ENCODE data around the gene TLCD2.
"Not testable (repeated sequence)": the region's sequence is repeated elsewhere in the genome, so short reads cannot be mapped to it uniquely, and the experiment has no call there.

TLCD2 gene

DNA sequence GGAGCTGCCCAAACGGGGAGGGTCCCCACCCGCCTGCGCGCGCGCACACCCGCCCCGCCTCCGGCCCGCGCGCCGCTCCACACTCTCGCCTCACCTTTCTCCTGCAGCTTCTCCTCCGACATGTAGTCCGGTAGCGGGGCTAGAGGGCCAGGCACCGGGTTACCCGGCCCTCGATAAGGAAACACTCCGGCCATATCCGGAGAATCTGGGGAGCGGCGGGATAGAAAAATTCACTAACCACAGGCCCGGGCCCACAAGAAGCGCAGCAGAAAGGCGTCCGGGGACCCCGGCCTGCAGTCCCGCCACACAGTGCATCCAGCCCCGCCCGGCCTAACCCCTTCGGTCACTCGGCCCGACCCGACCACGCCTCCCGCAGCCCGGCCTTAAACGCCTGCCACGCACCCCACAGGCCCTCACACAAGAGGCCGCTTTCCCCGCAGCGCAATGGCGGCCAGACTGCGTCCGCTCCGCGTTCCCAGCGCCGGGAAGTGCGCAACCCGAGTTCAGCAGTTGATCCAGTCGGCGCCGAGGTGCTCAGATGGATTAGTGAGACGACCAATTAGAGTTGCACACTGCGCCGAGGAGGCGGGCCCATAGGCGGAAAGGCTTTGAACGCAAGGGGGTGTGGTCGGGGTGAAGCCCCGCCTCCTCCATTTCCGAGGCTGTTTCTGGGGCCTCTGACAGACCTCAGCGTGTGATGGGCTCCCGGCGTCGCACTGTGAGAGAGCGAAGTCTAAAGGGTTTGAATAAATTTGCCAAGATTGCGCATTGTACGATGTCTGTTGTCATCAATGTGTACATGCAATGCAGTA lies 25.6 kb downstream of the TLCD2 start, which contains the start of gene PRPF8:
PRPF8 (minus strand) TSS at position 490 of the 812 bp plus-strand sequence; CDS start at position 194, 296 bp downstream.
- DNase-seq = peak; percentile 91 to 97

DNA sequence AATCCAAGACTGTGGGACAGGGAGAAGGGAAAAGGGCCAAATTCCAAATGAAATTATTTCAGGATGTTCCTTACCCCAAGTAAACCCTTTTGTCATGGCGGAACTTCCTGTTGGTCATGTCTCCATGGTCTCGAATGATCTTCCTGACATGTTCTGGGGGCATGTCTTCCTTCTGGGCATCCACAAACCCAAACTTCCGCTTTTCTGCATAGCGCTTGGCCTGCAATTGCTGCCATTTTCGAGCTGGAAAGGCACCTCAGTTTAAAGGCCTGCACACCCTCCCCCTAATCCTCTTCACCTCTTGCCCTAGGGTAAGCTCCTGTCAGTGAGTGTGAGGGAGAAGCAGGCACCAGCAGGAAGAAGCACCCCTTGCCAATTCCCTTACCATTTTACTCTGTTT lies 26.7 kb downstream of the TLCD2 start:
- no peak for DNase-seq

DNA sequence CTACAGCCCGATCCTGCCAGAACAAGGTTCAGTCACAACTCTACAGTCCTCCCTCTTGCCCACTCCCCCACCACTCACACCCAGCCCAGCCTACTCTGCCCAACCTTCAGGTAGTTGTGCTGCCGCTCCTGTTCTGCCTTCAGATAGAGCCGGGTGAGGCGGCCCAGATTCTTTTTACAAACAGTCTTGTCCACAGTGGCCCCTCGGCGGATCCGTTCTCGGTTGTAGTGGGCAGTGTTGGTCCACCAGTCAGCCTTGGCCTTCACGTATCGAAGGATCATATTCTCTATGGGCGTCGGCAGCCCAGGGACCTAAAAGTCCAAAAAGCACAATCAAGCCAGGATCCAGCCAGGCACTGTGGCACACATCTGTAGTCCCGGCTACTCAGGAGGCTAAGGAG lies 33.8 kb downstream of the TLCD2 start:
- DNase-seq = no peak

DNA sequence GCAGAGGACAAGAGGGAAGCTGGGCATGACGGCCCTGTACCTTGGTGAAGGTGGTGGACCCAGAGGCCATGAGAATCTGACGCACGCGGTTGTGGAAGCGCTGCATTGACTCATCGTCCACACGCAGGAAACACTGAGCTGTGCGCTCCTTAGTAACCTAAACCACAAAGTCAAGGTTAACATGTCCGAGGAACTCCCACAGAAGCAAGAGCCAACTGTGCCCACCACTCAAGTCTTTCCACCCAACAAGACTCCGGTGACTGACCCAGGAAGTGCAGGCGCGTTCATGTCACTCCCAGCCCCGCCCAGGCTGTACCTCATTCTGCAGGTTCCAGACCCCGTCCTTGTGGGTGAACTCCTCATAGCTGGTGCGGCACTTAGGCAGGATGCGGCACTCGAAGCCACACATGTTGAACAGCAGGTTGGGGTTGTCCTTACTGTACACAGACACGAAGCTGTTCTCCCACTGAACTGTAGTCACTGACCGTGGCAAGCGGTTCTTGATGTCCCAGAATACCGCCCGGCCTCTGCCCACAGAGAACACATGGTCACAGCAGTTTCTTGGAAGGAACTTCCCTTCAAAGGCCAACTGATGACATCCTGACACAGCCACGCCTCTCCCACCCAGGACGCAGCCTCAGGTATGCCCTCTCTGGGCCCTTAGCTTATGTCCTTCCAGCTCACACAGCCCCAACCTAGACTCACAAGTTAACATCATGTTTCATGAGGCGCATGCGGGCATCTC lies 37.0 kb downstream of the TLCD2 start:
- DNase-seq = no peak

DNA sequence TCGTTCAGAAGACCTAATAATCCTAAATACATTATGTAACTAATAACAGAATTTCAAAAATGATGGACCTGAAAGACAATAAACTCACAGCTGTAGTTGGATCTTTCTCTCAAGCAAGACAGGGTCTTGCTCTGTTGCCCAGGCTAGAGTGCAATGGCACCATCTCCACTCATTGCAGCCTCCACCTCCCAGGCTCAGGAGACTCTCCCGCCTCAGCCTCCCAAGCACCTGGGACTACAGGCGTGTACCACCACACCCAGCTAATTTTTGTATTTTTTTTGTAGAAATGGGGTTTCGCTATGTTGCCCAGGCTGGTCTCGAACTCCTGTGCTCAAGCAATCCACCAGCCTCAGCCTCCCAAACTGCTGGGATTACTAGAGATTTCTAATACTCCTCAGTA lies 46.2 kb downstream of the TLCD2 start:
- not testable (repeated sequence) for DNase-seq

DNA sequence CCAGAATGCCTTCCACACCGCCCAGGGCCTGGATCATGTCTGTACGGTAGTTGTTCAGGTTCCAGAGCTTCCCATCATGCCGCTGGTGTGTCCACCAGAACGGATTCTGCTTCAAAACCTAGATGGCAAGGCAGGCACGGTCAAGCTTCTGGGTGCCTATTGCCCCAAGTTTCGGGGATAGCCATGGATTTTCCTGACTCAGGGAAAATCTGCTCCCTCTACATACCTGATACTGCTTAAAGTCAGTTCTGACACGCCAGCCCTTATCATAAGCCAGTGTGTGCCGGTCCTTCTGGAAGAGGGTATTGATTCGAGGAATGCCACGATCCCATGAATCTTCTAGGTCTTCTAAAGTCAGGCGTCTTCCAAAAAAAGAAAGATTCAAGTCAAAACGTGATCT lies 49.1 kb downstream of the TLCD2 start:
- no peak for DNase-seq

DNA sequence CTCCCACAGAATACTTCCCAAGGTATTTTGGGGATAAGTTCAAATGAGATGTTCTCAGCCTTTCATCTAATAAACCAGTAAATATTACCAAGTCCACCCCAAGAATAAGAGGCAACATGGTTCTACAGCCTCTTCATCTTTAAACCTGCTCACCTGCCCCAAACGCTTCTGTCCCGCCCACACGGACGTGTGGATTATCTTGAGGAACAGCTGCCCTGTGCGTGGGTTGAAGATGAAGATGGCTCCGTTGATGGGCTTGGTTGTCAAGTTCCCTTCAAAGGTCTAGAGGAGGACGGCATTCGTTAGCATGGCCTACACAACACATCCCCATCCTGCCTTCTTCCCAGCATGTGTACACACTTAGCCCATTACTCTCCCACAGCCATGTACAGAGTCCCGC lies 52.1 kb downstream of the TLCD2 start:
- DNase-seq = no peak

DNA sequence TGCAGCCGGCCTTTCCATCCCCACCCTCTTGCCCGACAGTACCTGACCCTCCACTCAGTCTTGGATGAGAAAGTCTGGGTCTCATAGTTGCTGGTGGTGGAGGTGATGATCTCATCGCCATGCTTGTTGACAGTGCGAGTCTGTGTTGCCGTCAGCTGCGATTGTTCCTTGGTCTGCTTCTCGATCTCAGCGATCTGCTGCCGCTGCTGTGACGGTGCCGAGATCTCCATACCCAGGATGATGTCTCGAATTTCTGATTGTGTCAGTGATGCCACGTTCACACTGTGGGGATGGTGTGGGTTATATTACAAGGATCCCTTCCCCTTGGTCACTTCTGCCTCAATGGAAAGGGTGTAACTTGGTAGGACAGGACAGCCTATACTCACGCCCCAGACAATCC lies 56.4 kb downstream of the TLCD2 start:
- no peak for DNase-seq

DNA sequence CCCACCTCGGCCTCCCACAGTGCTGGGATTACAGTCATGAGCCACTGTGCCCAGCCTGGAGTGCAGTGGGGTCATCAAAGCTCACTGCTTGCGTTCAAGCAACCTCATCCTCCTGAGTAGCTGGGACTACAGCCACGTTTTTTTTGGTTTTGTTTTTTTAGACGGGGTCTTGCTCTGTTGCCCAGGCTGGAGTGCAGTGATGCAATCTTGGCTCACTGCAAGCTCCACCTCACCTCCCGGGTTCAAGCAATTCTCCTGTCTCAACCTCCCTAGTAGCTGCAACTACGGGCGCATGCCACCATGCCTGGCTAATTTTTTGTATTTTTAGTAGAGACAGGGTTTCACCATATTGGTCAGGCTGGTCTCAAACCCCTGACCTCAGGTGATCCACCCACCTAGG lies 57.4 kb downstream of the TLCD2 start:
- DNase-seq = not testable (repeated sequence)
